HG02571 (cell line): ENCODE measurements around the gene TNFRSF11A.

ENCODE experiments used
- ATAC-seq: cut with Tn5 transposase; IDR thresholded peaks from one replicate; pipeline ENCODE4 v1.9.1; 2021; ENCODE audit warnings: mild to moderate bottlenecking, moderate library complexity; ENCODE audit not compliant: unreplicated experiment

Gene TNFRSF11A

GRCh38 chr18:62377131-62377807, 52.2 kb downstream of the TNFRSF11A start:
- no peak for ATAC-seq

GRCh38 chr18:62379051-62379450, 53.9 kb downstream of the TNFRSF11A start:
- no peak for ATAC-seq

GRCh38 chr18:62381373-62381772, 56.3 kb downstream of the TNFRSF11A start:
- no peak for ATAC-seq

- ATAC-seq: no peak
Observed at GRCh38 chr18:62384068-62384467, 59.0 kb downstream of the TNFRSF11A start.

GRCh38 chr18:62384610-62385097, 59.5 kb downstream of the TNFRSF11A start:
- ATAC-seq: no peak

- no peak for ATAC-seq
Observed at GRCh38 chr18:62386091-62386490, 61.0 kb downstream of the TNFRSF11A start.

GRCh38 chr18:62386601-62387000, 61.5 kb downstream of the TNFRSF11A start:
- ATAC-seq: no peak

- ATAC-seq: no peak
Observed at GRCh38 chr18:62387257-62387656, 62.1 kb downstream of the TNFRSF11A start.

GRCh38 chr18:62388855-62389760, 64.0 kb downstream of the TNFRSF11A start:
- no peak for ATAC-seq

- no peak for ATAC-seq
Observed at GRCh38 chr18:62389761-62390481, 64.8 kb downstream of the TNFRSF11A start.

- no peak for ATAC-seq
Observed at GRCh38 chr18:62394006-62394763, 69.1 kb downstream of the TNFRSF11A start.

GRCh38 chr18:62396381-62396780, 71.3 kb downstream of the TNFRSF11A start:
- no peak for ATAC-seq

GRCh38 chr18:62396967-62397366, 71.9 kb downstream of the TNFRSF11A start:
- ATAC-seq: no peak

- ATAC-seq: no peak
Observed at GRCh38 chr18:62398291-62398690, 73.2 kb downstream of the TNFRSF11A start.

GRCh38 chr18:62399276-62399675, 74.2 kb downstream of the TNFRSF11A start:
- ATAC-seq: no peak

- no peak for ATAC-seq
Observed at GRCh38 chr18:62399781-62400308, 74.7 kb downstream of the TNFRSF11A start.

- ATAC-seq: no peak
Observed at GRCh38 chr18:62400916-62401315, 75.8 kb downstream of the TNFRSF11A start.

GRCh38 chr18:62402342-62402948, 77.3 kb downstream of the TNFRSF11A start:
- no peak for ATAC-seq

GRCh38 chr18:62403120-62403519, 78.0 kb downstream of the TNFRSF11A start:
- no peak for ATAC-seq

GRCh38 chr18:62404881-62405280, 79.8 kb downstream of the TNFRSF11A start:
- ATAC-seq: no peak
